Hepatocyte (in vitro differentiated cells): Measurements from ENCODE around the gene PLEKHM3. TPM values are rescaled to one million over a fixed set of nuclear protein-coding genes. Genes with fewer than 3 reads are reported as not detected.
A peak's percentile ranks its signal among the peaks of the same experiment; 100 is the strongest.

Experiments used
- DNase-seq: peaks from one replicate; pipeline ENCODE4 v3.0.0-alpha.2; 2016; ENCODE audit warnings: low spot score
- H2AFZ ChIP-seq: fragments of 200-600 bp; sonication (generic); 2 replicates; pipeline ENCODE4 v1.6.0; 2016; ENCODE audit warnings: antibody characterized with exemption, mild to moderate bottlenecking
- H3K27ac ChIP-seq: fragments of 200-600 bp; sonication (generic); 2 replicates; pipeline ENCODE4 v1.5.1; 2016; ENCODE audit warnings: mild to moderate bottlenecking
- H3K27me3 ChIP-seq: fragments of 200-600 bp; sonication (generic); 2 replicates; pipeline ENCODE4 v1.6.1; 2016
- H3K36me3 ChIP-seq: fragments of 200-600 bp; sonication (generic); replicated peaks from 2 replicates; pipeline ENCODE4 v1.5.1; 2016; ENCODE audit warnings: low read depth; ENCODE audit not compliant: insufficient read depth
- H3K4me1 ChIP-seq: fragments of 200-600 bp; sonication (generic); 2 replicates; pipeline ENCODE4 v1.5.1; 2016; ENCODE audit warnings: mild to moderate bottlenecking, moderate library complexity; ENCODE audit not compliant: insufficient read depth
- H3K4me2 ChIP-seq: fragments of 200-600 bp; sonication (generic); 2 replicates; pipeline ENCODE4 v1.6.0; 2016
- H3K4me3 ChIP-seq: fragments of 200-600 bp; sonication (generic); 2 replicates; pipeline ENCODE4 v1.5.1; 2016; ENCODE audit warnings: mild to moderate bottlenecking
- H3K79me2 ChIP-seq: fragments of 200-600 bp; sonication (generic); 2 replicates; pipeline ENCODE4 v1.6.0; 2017; ENCODE audit warnings: mild to moderate bottlenecking
- H3K9me2 ChIP-seq: fragments of 200-600 bp; sonication (generic); replicated peaks from 2 replicates; pipeline ENCODE4 v1.6.0; 2017; ENCODE audit warnings: mild to moderate bottlenecking; ENCODE audit not compliant: insufficient read depth
- H3K9me3 ChIP-seq: fragments of 200-600 bp; sonication (generic); 2 replicates; pipeline ENCODE4 v1.5.1; 2016; ENCODE audit warnings: low read depth, mild to moderate bottlenecking
- H4K20me1 ChIP-seq: fragments of 200-600 bp; sonication (generic); 2 replicates; pipeline ENCODE4 v1.6.0; 2016; ENCODE audit warnings: mild to moderate bottlenecking; ENCODE audit not compliant: insufficient read depth, poor library complexity, severe bottlenecking
- CTCF ChIP-seq: fragments of 200-600 bp; sonication (generic); IDR thresholded peaks from 2 replicates; pipeline ENCODE4 v1.5.1; 2016; ENCODE audit warnings: antibody characterized with exemption, mild to moderate bottlenecking; ENCODE audit not compliant: poor library complexity
- EZH2 ChIP-seq: fragments of 200-600 bp; sonication (generic); IDR thresholded peaks from 2 replicates; pipeline ENCODE4 v1.6.1; 2016; ENCODE audit warnings: antibody characterized with exemption, mild to moderate bottlenecking, borderline replicate concordance
- EZH2phosphoT487 ChIP-seq: fragments of 200-600 bp; sonication (generic); IDR thresholded peaks from one replicate; pipeline ENCODE4 v1.6.1; 2018; ENCODE audit warnings: antibody characterized with exemption, mild to moderate bottlenecking, low read depth, moderate library complexity; ENCODE audit not compliant: unreplicated experiment, severe bottlenecking
- WGBS: methylation state at CpG from one replicate; pipeline ENCODE4 v1.1.6; 2016; ENCODE audit warnings: low lambda C conversion rate; ENCODE audit errors: missing lambda C conversion rate; 5-methylcytosine and 5-hydroxymethylcytosine counted together
- polyA plus RNA-seq: library from polyadenylated mRNA; unstranded; fragments of >200 nt; fragmentation: Nextera tagmentation; extraction: Ambion mirVana; gene quantifications from 2 replicates; pipeline ENCODE4 v1.2.1, GENCODE V29; 2016
- total RNA-seq: library from RNA; depleted of rRNA; stranded (reverse); fragments of >200 nt; gene quantifications from 2 replicates; pipeline ENCODE4 v1.2.3, GENCODE V29; 2014

The PLEKHM3 gene
- total and polyA plus RNA-seq, 2 experiments from 2014 or later: 4.2 to 11.1 TPM

DNA sequence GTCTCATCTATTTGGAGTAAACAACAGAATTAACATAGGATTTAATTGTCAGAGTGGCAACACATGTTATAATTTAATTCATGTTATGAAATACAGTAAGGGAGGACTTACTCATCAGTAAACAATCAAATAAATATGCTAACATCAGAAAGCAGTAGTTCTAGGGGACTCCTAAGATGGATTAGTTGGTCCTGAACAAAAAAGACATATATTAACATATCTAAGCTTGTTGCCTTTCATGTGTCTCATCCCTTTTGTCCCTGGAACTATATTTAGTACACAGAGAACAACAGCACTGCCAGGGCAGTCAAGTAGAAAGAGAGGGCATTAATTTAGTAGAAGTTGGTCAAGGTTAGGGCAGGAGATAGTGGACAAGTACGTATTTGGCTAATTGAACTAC lies 137.8 kb downstream of the PLEKHM3 start:
- H3K79me2 ChIP-seq: no peaks in the 10 kb centered on the region

DNA sequence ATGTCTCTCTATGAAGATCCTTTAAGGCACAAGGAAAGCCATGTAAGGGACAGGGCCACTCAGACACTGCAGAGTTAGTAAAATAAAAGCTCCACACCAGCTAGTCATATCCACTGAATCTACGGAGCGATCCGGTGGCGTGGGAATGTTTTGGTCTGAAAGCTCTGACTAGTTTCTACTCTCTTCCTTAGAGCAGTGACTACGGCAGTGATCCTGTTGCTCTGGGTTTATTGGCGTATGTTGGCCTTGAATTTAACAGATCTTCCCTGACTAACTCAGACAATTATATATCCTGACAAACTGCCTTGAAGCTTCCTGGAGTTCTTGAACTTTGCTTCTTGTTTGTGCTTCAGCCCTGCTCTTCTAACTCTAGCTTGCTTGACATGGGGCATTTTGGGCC lies 140.3 kb downstream of the PLEKHM3 start:
- Histone ChIP-seq H3K79me2 (no peaks in the 10 kb centered on the region), H3K27ac (peak overlapping the region; percentile 60)
- 86% methylated on average over 6 of the region's 6 CpGs for WGBS

More for the DNA sequence above, 137.8 kb downstream of the PLEKHM3 start:
- Histone ChIP-seq H4K20me1 (no peaks in the 10 kb centered on the region), H3K27ac (no peak overlapping the region), H3K36me3 (no peaks in the 10 kb centered on the region), H3K27me3 (no peaks in the 10 kb centered on the region), H3K9me2 (no peaks in the 10 kb centered on the region), H3K4me2 (no peak overlapping the region), H2AFZ (no peak overlapping the region), H3K4me3 (no peak overlapping the region), H3K4me1 (no peaks in the 10 kb centered on the region), H3K9me3 (no peaks in the 10 kb centered on the region)
- TF ChIP-seq CTCF: no peak
- no peak for TF ChIP-seq EZH2phosphoT487
- TF ChIP-seq EZH2: no peak
- 88% methylated on average over 1 of the region's 1 CpG for WGBS
- no peak for DNase-seq

DNA sequence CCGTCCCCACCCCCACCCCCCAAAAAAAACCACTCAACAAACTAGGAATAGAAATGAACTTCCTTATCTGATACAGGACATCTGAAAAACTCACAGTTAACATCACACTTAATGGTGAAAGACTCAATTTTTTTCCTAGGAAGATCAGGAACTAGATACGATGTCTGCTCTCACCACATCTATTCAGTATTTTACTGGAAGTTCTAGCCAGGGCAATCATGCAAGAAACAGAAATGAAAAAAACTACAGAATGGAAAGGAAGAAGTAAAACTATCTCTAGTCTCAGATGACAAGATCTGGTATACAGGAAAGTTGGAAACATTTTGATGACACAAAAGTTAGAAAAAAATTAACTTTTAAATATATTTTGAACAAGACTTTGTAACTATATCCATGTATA lies 141.2 kb downstream of the PLEKHM3 start:
- H2AFZ ChIP-seq: no peak overlapping the region
- no peak overlapping the region for H3K27ac ChIP-seq
- no peaks in the 10 kb centered on the region for H3K9me2 ChIP-seq
- DNase-seq: no peak
- TF ChIP-seq EZH2phosphoT487: no peak
- WGBS: 95% methylated on average over 2 of the region's 2 CpGs
- H3K4me2 ChIP-seq: no peak overlapping the region
- H3K36me3 ChIP-seq: no peaks in the 10 kb centered on the region
- no peak overlapping the region for H3K4me3 ChIP-seq
- no peaks in the 10 kb centered on the region for H3K27me3 ChIP-seq
- no peaks in the 10 kb centered on the region for H4K20me1 ChIP-seq
- H3K9me3 ChIP-seq: no peaks in the 10 kb centered on the region
- no peaks in the 10 kb centered on the region for H3K79me2 ChIP-seq
- no peaks in the 10 kb centered on the region for H3K4me1 ChIP-seq

More for the DNA sequence above, 140.3 kb downstream of the PLEKHM3 start:
- Histone ChIP-seq H3K4me2 (no peak overlapping the region), H4K20me1 (no peaks in the 10 kb centered on the region), H3K4me3 (no peak overlapping the region), H3K36me3 (no peaks in the 10 kb centered on the region), H3K9me3 (no peaks in the 10 kb centered on the region), H2AFZ (no peak overlapping the region), H3K9me2 (no peaks in the 10 kb centered on the region), H3K27me3 (no peaks in the 10 kb centered on the region), H3K4me1 (no peaks in the 10 kb centered on the region)
- TF ChIP-seq CTCF (no peak), EZH2phosphoT487 (no peak), EZH2 (no peak)
- no peak for DNase-seq

DNA sequence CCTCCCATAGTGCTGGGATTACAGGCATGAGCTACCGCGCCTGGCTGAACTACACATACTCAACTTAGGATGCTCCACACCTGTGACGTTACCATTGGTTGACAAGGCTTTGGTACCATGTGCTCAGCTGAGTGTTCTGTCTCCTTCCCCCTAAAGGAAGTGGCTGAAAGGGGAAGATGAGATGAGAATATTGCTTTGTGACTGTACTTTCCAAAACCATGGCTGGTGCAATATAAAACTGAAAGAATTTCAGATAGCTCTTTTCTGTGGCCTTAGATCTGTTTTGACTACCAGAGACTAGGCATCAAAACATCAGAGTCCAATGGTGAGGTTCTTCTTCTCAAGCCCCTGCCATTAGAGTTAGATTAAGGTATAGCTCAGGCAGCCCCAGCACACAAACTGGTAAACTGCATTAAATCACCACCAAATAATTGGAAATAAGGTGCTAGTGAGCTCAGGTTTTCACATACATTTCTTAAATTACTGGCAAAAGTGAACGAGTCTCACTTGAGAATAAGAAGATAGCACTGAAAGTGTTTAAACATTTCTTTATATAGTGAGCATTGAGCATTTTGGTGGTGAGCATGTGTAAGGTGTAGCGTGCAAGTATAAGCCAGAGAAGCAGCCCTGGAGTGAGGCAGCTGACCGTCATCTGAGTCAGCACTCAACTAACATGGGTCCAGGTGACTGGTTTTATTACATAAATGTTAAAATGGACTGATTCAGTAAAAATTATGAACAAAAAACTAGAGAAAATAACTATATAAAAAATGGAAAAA lies 142.1 kb downstream of the PLEKHM3 start:
- no peak for DNase-seq
- Histone ChIP-seq H3K4me3 (no peak overlapping the region), H4K20me1 (no peaks in the 10 kb centered on the region), H3K9me2 (no peaks in the 10 kb centered on the region), H2AFZ (no peak overlapping the region), H3K27me3 (no peaks in the 10 kb centered on the region), H3K36me3 (no peaks in the 10 kb centered on the region), H3K27ac (no peak overlapping the region), H3K79me2 (no peaks in the 10 kb centered on the region), H3K9me3 (no peaks in the 10 kb centered on the region), H3K4me1 (no peaks in the 10 kb centered on the region), H3K4me2 (no peak overlapping the region)
- TF ChIP-seq EZH2 (no peak), CTCF (no peak), EZH2phosphoT487 (no peak)
- 97% methylated on average over 6 of the region's 6 CpGs for WGBS
